ENCODE measurements around the gene TALDO1.
"Not testable (repeated sequence)": the region's sequence is repeated elsewhere in the genome, so short reads cannot be mapped to it uniquely, and the experiment has no call there.

The TALDO1 gene

GRCh38 chr11:737899-738298 lies 9.4 kb upstream of the TALDO1 start:
- peak overlapping the region; percentile 50 for H3K27ac Mint-ChIP-seq
- peak overlapping the region; percentile 37 for H3K4me3 Mint-ChIP-seq
- H3K9me3 Mint-ChIP-seq; H3K36me3 Mint-ChIP-seq (ENCODE audit: low read depth); intact Hi-C loops (cut with micrococcal nuclease): not testable (repeated sequence)
- H3K27me3 Mint-ChIP-seq, result peaks cover 37% of the 10 kb centered on the region
- peaks cover 15% of the 10 kb centered on the region for H3K4me1 Mint-ChIP-seq (ENCODE audit: low read depth)

- Mint-ChIP-seq H3K4me1 (ENCODE audit: low read depth) (peaks cover 17% of the 10 kb centered on the region), H3K36me3 (ENCODE audit: low read depth) (peaks cover 6% of the 10 kb centered on the region), H3K4me3 (no peak overlapping the region), H3K27ac (no peak overlapping the region), H3K27me3 (peaks cover 20% of the 10 kb centered on the region), H3K9me3 (no peaks in the 10 kb centered on the region)
- intact Hi-C loops (cut with micrococcal nuclease), result no loop called here
Observed at GRCh38 chr11:742156-742546, 5.1 kb upstream of the TALDO1 start.

GRCh38 chr11:742571-743201 lies 4.6 kb upstream of the TALDO1 start:
- no peak overlapping the region for H3K27ac Mint-ChIP-seq
- intact Hi-C loops (cut with micrococcal nuclease), result no loop called here
- peaks cover 12% of the 10 kb centered on the region for H3K36me3 Mint-ChIP-seq (ENCODE audit: low read depth)
- no peaks in the 10 kb centered on the region for H3K9me3 Mint-ChIP-seq
- H3K4me1 Mint-ChIP-seq (ENCODE audit: low read depth), result peaks cover 11% of the 10 kb centered on the region
- no peak overlapping the region for H3K4me3 Mint-ChIP-seq
- peaks cover 15% of the 10 kb centered on the region for H3K27me3 Mint-ChIP-seq

- Mint-ChIP-seq H3K4me1 (ENCODE audit: low read depth) (peaks cover 16% of the 10 kb centered on the region), H3K27ac (no peak overlapping the region), H3K4me3 (no peak overlapping the region), H3K27me3 (peaks cover 2% of the 10 kb centered on the region), H3K36me3 (ENCODE audit: low read depth) (peaks cover 29% of the 10 kb centered on the region), H3K9me3 (no peaks in the 10 kb centered on the region)
- intact Hi-C loops (cut with micrococcal nuclease), result no loop called here
Observed at GRCh38 chr11:745428-745827, 1.8 kb upstream of the TALDO1 start.

GRCh38 chr11:746289-747157 lies 741 bp upstream of the TALDO1 start:
- Mint-ChIP-seq H3K9me3 (no peaks in the 10 kb centered on the region), H3K4me3 (peak overlapping the region; percentile 91), H3K36me3 (ENCODE audit: low read depth) (peaks cover 38% of the 10 kb centered on the region), H3K27ac (peak overlapping the region; percentile 93), H3K4me1 (ENCODE audit: low read depth) (peaks cover 26% of the 10 kb centered on the region), H3K27me3 (peaks cover 2% of the 10 kb centered on the region)
- intact Hi-C loops (cut with micrococcal nuclease), result no loop called here

- Mint-ChIP-seq H3K27ac (peak overlapping the region; percentile 93), H3K27me3 (no peaks in the 10 kb centered on the region), H3K9me3 (no peaks in the 10 kb centered on the region), H3K4me1 (ENCODE audit: low read depth) (peaks cover 39% of the 10 kb centered on the region), H3K36me3 (ENCODE audit: low read depth) (peaks cover 52% of the 10 kb centered on the region), H3K4me3 (peak overlapping the region; percentile 91)
- intact Hi-C loops (cut with micrococcal nuclease), result no loop called here
Observed at GRCh38 chr11:748007-748359, 719 bp downstream of the TALDO1 start.

GRCh38 chr11:749731-750130 lies 2.5 kb downstream of the TALDO1 start:
- H3K4me3 Mint-ChIP-seq, result peak overlapping the region; percentile 39
- intact Hi-C loops (cut with micrococcal nuclease), result no loop called here
- no peaks in the 10 kb centered on the region for H3K27me3 Mint-ChIP-seq
- H3K27ac Mint-ChIP-seq, result peak overlapping the region; percentile 93
- peaks cover 58% of the 10 kb centered on the region for H3K36me3 Mint-ChIP-seq (ENCODE audit: low read depth)
- H3K9me3 Mint-ChIP-seq, result no peaks in the 10 kb centered on the region
- H3K4me1 Mint-ChIP-seq (ENCODE audit: low read depth), result peaks cover 39% of the 10 kb centered on the region

- H3K27ac Mint-ChIP-seq, result peak overlapping the region; percentile 34
- H3K36me3 Mint-ChIP-seq (ENCODE audit: low read depth), result peaks cover 100% of the 10 kb centered on the region
- no peaks in the 10 kb centered on the region for H3K27me3 Mint-ChIP-seq
- intact Hi-C loops (cut with micrococcal nuclease), result no loop called here
- H3K9me3 Mint-ChIP-seq, result no peaks in the 10 kb centered on the region
- peaks cover 18% of the 10 kb centered on the region for H3K4me1 Mint-ChIP-seq (ENCODE audit: low read depth)
- H3K4me3 Mint-ChIP-seq, result no peak overlapping the region
Observed at GRCh38 chr11:760236-760635, 13.0 kb downstream of the TALDO1 start.

- Mint-ChIP-seq H3K27ac (no peak overlapping the region), H3K4me3 (no peak overlapping the region), H3K36me3 (ENCODE audit: low read depth) (peaks cover 100% of the 10 kb centered on the region), H3K27me3 (no peaks in the 10 kb centered on the region), H3K4me1 (ENCODE audit: low read depth) (peaks cover 31% of the 10 kb centered on the region), H3K9me3 (no peaks in the 10 kb centered on the region)
- intact Hi-C loops (cut with micrococcal nuclease), result no loop called here
Observed at GRCh38 chr11:761526-762108, 14.4 kb downstream of the TALDO1 start.

- Mint-ChIP-seq H3K27ac (peak overlapping the region; percentile 42), H3K36me3 (ENCODE audit: low read depth) (peaks cover 100% of the 10 kb centered on the region), H3K4me1 (ENCODE audit: low read depth) (peaks cover 41% of the 10 kb centered on the region), H3K27me3 (no peaks in the 10 kb centered on the region), H3K4me3 (no peak overlapping the region), H3K9me3 (no peaks in the 10 kb centered on the region)
- intact Hi-C loops (cut with micrococcal nuclease), result no loop called here
Observed at GRCh38 chr11:762421-763072, 15.3 kb downstream of the TALDO1 start.

- intact Hi-C loops (cut with micrococcal nuclease), result no loop called here
Observed at GRCh38 chr11:763073-763463, 15.8 kb downstream of the TALDO1 start.

GRCh38 chr11:763549-764321 lies 16.5 kb downstream of the TALDO1 start:
- H3K27ac Mint-ChIP-seq, result peak overlapping the region; percentile 42
- intact Hi-C loops (cut with micrococcal nuclease), result no loop called here
- H3K27me3 Mint-ChIP-seq, result no peaks in the 10 kb centered on the region
- H3K4me1 Mint-ChIP-seq (ENCODE audit: low read depth), result peaks cover 41% of the 10 kb centered on the region
- H3K36me3 Mint-ChIP-seq (ENCODE audit: low read depth), result peaks cover 96% of the 10 kb centered on the region
- no peaks in the 10 kb centered on the region for H3K9me3 Mint-ChIP-seq
- H3K4me3 Mint-ChIP-seq, result no peak overlapping the region

More at GRCh38 chr11:763073-763463, 15.8 kb downstream of the TALDO1 start:
- H3K27me3 Mint-ChIP-seq, result no peaks in the 10 kb centered on the region
- H3K9me3 Mint-ChIP-seq, result no peaks in the 10 kb centered on the region
- peak overlapping the region; percentile 42 for H3K27ac Mint-ChIP-seq
- H3K4me1 Mint-ChIP-seq (ENCODE audit: low read depth), result peaks cover 41% of the 10 kb centered on the region
- H3K4me3 Mint-ChIP-seq, result no peak overlapping the region
- peaks cover 99% of the 10 kb centered on the region for H3K36me3 Mint-ChIP-seq (ENCODE audit: low read depth)

- Mint-ChIP-seq H3K36me3 (ENCODE audit: low read depth) (peaks cover 96% of the 10 kb centered on the region), H3K4me1 (ENCODE audit: low read depth) (peaks cover 41% of the 10 kb centered on the region), H3K27ac (no peak overlapping the region), H3K4me3 (no peak overlapping the region), H3K9me3 (no peaks in the 10 kb centered on the region), H3K27me3 (no peaks in the 10 kb centered on the region)
- intact Hi-C loops (cut with micrococcal nuclease), result no loop called here
Observed at GRCh38 chr11:764322-765024, 17.2 kb downstream of the TALDO1 start.

All from dendritic cell treated with granulocyte-macrophage colony-stimulating factor and Interleukin-4, amounts not matched to agents 40 ng/mL and 50 ng/mL, for 4 days (primary cell).